HG03469 (cell line): Measurements from ENCODE around the gene MYOCOS.
"Not testable (repeated sequence)": the region's sequence is repeated elsewhere in the genome, so short reads cannot be mapped to it uniquely, and the experiment has no call there.

Source experiments
- ATAC-seq: cut with Tn5 transposase; IDR thresholded peaks from one replicate; pipeline ENCODE4 v1.9.1; 2021; ENCODE audit warnings: mild to moderate bottlenecking, moderate library complexity, moderate number of reproducible peaks; ENCODE audit not compliant: unreplicated experiment

Gene MYOCOS, protein sequence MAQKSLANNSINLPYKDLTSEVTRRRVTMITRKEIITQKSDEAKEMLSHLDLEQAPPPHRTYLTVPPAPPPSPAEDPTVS

GRCh38 chr1:171622152-171622462 is at the start of gene MYOCOS:
TSS of gene MYOCOS (plus strand) at chr1:171622243. CDS start at chr1:171623884, 1,641 bp downstream.
- no peak for ATAC-seq

GRCh38 chr1:171576144-171576543 is 45.9 kb upstream of the MYOCOS start:
- no peak for ATAC-seq

DNA sequence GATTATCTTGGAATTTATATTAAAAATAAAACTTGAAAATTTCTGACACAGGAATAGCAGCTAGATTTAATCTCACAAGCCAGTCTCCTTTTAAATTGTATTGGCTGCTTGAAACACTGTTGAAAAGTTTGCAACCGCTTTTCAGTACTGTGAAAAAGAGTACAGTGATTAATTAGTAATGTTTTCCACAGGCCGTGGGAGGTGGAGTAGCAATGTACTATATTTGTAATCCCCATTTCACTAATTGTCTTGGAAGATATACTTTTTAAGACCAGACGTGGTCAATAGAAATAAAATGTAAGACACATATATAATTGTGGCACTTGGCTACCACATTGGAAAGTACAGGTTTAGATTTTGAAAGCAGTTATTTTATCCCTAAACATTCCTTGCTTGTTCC is 40.8 kb upstream of the MYOCOS start:
- no peak for ATAC-seq

GRCh38 chr1:171581766-171582165 is 40.3 kb upstream of the MYOCOS start:
- no peak for ATAC-seq

DNA sequence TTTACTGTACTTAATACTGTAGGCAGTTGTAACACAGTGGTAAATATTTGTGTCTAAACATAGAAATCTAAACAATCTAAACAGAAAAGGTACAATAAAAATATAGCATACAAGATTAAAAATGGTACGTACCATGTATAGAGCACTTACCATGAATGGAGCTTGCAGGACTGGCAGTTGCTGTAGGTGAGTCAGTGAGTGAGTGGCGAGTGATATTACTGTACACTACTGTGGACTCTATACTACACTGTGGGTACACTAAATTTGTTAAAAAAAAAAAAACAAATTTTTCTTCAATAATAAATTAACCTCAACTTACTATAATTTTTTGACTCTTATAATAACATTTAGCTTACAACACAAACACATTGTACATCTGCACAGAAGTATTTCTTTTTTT is 39.5 kb upstream of the MYOCOS start:
- ATAC-seq: no peak

DNA sequence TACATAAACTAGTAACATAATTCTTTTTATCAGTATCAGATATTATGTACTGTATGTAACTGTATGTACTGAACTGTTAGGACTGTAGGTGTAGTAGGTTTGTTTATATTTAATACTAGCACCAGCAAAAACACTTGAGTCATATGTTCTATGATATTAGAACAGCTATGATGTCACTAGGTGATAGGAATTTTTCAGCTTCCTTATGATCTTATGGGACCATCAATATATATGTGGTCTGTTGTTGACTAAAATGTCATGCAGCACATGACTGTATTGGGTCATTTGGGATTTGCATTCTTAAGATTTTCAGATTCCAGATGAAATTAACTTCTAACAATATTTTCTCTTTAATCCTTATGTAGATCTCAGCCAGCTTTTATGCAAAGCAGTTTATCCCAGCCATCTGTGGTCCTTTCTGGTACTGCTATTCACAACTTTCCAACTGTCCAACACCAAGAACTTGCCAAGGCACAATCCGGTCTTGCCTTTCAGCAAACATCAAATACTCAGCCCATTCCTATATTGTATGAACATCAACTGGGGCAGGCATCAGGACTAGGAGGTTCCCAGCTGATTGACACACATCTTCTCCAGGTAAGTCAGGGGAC is 38.3 kb upstream of the MYOCOS start:
- ATAC-seq: no peak

DNA sequence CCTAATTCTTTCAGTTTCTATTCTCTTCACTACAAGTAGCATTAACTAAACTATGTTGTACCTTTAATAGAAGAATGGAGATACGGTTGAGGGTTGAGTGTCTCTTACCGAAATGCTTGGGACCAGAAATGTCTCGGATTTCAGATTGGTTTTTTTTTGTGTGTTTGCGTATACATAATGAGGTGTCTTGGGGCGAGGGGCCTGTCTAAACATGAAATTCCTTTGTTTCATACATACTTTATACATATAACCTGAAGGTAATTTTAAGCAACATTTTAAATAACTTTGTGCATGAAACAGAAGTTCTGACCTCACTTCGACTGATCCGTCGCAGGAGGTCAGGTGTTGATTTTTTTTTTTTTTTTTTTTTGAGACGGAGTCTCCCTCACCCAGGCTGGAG is 36.3 kb upstream of the MYOCOS start:
- no peak for ATAC-seq

GRCh38 chr1:171588230-171588629 is 33.8 kb upstream of the MYOCOS start:
- ATAC-seq: no peak

DNA sequence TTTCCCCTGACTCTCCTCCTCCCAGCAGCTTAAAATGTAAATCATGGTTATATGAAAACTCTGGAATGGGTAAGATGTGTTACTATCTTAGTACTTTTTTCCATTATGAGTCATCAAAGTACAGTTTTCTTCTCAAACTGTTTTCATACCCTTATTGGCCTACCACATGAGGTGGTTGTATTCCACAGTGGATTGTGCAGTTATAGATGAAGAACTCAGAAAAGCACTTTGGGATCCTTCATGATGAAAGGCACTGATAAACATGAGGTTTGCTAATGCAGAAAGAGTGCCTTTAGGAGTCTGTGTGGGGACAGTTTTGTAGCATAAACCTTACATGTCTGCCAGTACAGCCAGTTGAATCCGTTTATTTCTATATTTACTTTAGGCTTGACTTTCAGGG is 32.0 kb upstream of the MYOCOS start:
- no peak for ATAC-seq

DNA sequence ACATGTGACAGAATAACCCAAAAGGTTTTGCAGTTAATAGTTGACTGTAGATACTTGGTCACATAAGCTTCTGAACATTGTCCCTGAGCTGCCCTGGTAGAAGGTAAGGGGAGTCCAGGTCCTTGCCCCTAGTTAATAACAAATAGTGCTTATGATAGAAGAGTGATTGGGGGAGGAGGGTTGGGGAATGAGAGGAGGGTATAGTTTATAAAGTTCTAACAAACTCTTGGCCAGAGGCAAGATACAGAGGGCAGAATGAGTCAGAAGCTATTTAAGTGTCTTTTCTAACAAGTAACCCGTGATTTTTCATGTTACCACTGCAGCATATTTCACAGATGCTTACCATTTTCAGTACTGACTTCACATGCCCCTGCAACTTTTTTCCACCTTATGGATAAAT is 26.7 kb upstream of the MYOCOS start:
- ATAC-seq: no peak

DNA sequence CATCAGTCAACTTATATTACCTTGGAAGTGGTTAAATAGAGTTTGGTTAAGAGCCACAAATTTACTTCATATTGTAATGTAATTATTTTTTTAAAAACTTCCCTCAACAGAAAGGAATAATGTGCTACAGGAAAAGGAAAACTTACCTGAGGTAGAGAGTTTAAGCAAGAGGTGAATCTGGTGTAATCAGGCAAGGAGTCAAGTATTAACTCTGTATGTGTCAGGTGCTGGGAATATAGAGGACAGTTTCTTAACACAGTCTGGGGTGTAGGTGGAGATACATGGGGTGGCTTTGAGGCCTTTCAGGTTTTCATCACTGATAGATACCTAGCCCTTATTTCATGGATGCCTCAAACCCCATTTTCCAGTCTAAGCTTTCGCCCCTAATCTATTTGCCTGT is 25.9 kb upstream of the MYOCOS start:
- no peak for ATAC-seq

DNA sequence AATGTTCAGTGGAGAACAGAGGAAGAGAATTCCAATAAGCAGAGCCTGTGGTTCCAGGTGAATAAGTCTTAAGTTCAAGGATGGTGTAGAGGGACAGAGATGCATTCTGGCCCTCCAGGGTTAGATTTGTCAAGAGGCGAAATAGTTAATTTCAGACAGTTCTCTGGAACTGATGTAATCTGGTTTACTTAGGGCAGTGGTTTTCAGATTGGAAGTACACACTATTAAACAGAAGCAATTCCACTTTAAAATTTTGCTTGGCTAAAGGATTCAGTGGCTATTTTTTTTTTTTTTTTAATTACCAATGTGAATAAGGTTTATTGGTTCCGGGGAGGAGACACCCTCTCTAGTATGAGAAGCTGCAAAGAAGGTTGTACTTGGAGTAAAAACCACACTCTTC is 25.3 kb upstream of the MYOCOS start:
- ATAC-seq: no peak

DNA sequence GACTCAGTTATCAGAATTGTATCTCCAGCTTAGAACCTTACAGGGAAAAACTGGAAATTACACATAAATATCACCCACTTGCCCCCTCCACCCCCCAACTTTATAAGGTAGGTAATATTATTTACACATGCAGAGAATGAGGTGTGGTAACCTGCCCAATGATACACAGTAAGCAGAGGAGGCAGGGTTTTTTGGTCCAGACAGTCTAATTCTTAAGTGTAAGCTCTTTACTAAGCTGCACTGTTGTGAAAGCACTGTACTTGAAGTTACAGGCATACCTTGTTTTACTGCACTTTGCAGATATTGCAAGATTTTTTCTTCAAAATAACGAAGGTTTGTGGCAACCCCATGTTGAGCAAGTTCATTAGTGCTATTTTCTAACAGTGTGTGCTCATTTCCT is 24.8 kb upstream of the MYOCOS start:
- no peak for ATAC-seq

GRCh38 chr1:171600310-171600709 is 21.7 kb upstream of the MYOCOS start:
- ATAC-seq: not testable (repeated sequence)

- no peak for ATAC-seq
Observed at GRCh38 chr1:171600862-171601261, 21.2 kb upstream of the MYOCOS start.

DNA sequence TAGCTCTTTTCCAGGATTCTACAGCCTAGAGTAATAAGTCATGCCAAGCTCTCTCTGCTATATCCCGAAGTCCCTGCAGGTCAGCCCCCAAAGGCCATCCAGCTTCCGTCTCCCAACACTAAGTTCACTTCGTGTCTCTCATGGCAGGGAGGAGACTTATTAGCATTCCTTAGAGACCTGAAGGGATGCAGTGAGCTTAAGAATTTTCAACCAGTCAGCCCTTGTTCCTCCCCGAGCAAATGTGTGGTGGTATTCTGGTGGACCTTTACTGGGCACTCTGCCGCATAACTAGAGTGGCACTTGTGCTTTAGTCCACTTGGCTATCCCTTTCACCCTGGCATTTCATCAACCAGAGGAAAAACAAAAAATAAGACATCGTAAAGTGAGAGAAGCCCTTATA is 19.0 kb upstream of the MYOCOS start:
- not testable (repeated sequence) for ATAC-seq

DNA sequence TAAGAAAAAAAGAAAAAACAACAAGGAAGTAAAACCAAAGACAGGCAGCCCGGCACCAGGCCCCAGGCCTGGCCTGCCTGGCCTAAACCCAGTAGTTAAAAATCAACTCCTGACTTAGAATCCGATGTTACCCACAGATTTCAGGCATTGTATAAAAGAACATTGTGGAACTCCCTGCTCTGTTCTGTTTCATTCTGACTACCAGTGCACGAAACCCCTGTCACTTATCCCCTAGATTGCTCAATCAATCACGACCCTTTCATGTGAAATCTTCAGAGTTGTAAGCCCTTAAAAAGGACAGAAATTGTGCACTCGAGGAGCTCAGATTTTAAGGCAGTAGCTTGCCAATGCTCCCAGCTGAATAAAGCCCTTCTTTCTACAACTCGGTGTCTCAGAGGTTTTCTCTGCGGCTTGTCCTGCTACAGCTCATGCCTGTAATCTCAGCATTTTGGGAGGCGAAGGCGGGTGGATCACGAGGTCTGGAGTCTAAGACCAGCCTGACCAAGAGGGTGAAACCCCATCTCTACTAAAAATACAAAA is 15.6 kb upstream of the MYOCOS start:
- no peak for ATAC-seq

- no peak for ATAC-seq
Observed at GRCh38 chr1:171610385-171610784, 11.7 kb upstream of the MYOCOS start.

DNA sequence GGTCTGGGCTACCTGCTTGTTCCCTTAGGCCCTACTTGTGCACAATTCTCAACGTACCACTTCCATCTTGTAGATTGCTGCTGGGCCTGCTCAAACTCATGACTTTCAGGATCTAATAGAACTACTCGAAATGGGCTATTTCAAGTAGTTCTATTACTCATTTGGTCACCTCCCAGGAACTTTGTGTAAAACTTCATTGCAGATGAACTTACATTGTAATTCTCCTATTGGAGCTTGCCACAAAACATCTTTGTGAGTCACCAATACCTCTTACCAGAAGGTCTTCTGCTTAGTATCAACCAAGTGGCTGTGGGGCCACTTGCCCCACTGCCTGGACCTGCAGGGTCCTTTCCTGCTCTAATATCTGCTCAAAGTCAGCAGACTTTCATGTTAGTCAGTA is 10.7 kb upstream of the MYOCOS start:
- no peak for ATAC-seq

DNA sequence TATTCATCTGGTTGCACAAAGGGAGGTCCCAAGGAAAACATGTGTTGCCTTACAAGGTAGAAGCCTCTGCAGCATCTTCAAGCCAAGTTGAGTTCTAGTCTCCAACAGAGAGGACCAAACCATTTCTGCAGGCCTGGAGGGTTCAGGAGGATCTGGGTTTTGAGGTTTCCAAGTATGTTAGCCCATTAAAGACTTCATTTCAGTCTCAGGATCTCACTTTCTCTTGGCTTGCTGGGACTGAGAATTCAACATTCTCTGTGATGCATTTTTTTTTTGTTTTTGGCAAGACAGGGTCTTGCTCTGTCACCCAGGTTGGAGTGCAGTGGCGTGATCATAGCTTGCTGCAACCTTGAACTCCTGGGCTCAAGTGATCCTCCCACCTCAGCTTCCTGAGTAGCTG is 8.8 kb upstream of the MYOCOS start:
- no peak for ATAC-seq

GRCh38 chr1:171615122-171615906 is 6.7 kb upstream of the MYOCOS start:
- not testable (repeated sequence) for ATAC-seq

DNA sequence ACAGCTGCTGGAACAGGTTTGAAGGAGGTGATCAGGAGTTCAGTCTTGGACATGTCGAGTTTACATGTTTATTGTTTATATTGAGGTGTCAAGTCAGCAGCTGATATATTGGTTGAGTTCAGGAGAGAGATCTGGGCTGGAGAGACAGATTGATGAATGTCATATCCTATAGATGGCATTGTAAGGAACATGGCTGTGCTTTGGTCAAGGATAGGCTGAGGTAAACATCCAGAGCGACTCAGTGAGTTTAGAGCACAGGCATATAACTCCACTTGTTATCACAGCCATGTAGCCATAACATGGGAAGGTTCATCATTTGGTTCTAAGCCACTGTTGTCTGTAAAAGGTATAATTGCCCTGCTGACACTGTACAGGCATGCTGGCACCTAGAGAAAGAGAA is 5.5 kb upstream of the MYOCOS start:
- no peak for ATAC-seq
